22Rv1 (cell line): ENCODE data around the gene PLEKHM3.

Experiments used
- H3K27ac ChIP-seq: fragments of 450-650 bp; 2 replicates; pipeline ENCODE4 v1.5.1; 2017
- CTCF ChIP-seq: fragments of 450-650 bp; IDR thresholded peaks from 2 replicates; pipeline ENCODE4 v1.5.1; 2017; ENCODE audit warnings: mild to moderate bottlenecking
- ZFX ChIP-seq: fragments of 450-650 bp; IDR thresholded peaks from 2 replicates; pipeline ENCODE4 v1.6.1; 2017; ENCODE audit warnings: antibody characterized with exemption, borderline replicate concordance

PLEKHM3 gene

DNA sequence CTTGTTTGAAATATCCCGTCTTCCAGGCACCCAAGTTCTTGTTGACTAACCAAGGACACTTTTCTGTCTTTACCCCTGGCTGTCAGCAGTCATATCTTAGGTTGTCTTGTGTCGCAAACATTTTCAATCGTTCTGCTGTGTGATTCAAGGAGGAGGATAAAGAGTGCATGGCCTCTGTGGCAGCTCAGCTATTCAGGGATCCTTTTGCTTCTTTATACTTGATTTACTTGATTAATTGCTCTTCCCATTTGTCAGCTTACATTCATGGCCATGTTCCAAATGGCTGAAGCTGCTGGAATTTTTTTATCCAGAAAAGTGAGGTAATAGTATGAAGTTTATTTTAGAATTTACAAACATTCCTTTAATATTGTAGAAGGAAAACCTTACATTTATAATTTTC lies 158.3 kb downstream of the PLEKHM3 start:
- H3K27ac ChIP-seq = no peak overlapping the region
- no peak for TF ChIP-seq CTCF
- no peak for TF ChIP-seq ZFX

GRCh38 chr2:207865210-207865609 lies 160.1 kb downstream of the PLEKHM3 start:
- H3K27ac ChIP-seq = no peak overlapping the region
- no peak for TF ChIP-seq CTCF
- TF ChIP-seq ZFX = no peak

- H3K27ac ChIP-seq = no peak overlapping the region
- TF ChIP-seq CTCF (no peak), ZFX (no peak)
These were observed 162.0 kb downstream of the PLEKHM3 start for GRCh38 chr2:207863345-207863744.

GRCh38 chr2:207861789-207862188 lies 163.5 kb downstream of the PLEKHM3 start:
- TF ChIP-seq CTCF (no peak), ZFX (no peak)

GRCh38 chr2:207860685-207861084 lies 164.6 kb downstream of the PLEKHM3 start:
- TF ChIP-seq ZFX = no peak
- no peak for TF ChIP-seq CTCF
- H3K27ac ChIP-seq = no peak overlapping the region

More at GRCh38 chr2:207861789-207862188, 163.5 kb downstream of the PLEKHM3 start:
- no peak overlapping the region for H3K27ac ChIP-seq

DNA sequence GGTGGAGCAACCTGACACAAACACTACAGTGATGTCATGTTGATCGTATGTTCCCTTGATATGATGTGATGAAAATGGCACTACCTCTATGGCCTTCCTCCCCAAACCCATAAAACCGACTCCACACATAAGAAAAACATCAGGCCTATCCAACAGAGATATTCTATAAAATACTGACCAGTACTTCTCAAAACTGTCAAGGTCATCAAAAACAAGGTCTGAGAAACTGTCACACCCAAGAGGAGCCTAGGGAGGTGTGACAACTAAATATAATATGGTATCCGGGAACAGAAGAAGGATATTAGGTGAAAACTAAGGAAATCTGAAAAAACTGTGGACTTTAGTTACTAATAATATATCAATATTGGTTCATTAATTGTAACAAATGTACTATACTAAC lies 169.7 kb downstream of the PLEKHM3 start:
- no peak overlapping the region for H3K27ac ChIP-seq
- TF ChIP-seq ZFX (no peak), CTCF (no peak)

- no peak overlapping the region for H3K27ac ChIP-seq
- TF ChIP-seq CTCF = no peak
- no peak for TF ChIP-seq ZFX
These were observed 170.6 kb downstream of the PLEKHM3 start for GRCh38 chr2:207854484-207855440.
